Measurements from ENCODE around the gene TNS3.

DNA sequence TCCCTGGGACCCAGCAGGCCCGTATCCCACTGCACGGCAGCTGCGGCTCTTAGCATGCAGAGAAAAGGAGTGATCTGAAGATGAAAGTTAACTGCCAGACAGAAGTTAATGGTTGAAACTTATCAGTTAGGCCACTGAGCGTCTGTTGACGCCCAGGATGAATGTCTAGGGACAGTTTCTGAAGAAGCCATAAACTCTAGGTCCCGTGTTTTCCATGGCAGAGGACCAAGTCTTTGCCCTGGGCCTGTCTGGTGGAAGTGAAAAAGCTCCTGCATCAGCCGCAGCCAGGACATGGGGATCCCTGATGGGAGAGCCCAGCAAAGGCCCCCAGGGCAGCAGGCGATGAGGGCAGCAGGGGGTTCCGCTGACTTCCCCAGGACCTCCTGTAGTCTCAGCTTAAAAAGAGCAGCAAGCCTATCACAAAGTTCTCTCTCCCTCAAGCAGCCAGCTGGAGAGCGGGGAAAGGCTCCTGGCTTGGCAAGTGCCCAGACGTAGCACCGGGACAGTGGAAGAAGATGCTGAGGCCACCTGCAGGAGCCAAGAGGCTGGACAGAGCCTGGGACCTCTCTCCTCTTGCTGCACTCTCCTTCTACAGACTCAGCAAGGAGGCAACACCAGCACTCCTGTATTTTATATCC, 79.6 kb downstream of the TNS3 start:
- TF ChIP-seq POLR2A (IDR thresholded peaks at IDR 0.05; ENCODE audit: extremely low read depth, insufficient read length) (no peak), CTCF (IDR thresholded peaks at IDR 0.05; ENCODE audit: low read depth, low read length) (no peak), MYC (IDR thresholded peaks at IDR 0.05; ENCODE audit: low read depth, low read length) (no peak)
